ENCODE results near the gene CGNL1.

DNA sequence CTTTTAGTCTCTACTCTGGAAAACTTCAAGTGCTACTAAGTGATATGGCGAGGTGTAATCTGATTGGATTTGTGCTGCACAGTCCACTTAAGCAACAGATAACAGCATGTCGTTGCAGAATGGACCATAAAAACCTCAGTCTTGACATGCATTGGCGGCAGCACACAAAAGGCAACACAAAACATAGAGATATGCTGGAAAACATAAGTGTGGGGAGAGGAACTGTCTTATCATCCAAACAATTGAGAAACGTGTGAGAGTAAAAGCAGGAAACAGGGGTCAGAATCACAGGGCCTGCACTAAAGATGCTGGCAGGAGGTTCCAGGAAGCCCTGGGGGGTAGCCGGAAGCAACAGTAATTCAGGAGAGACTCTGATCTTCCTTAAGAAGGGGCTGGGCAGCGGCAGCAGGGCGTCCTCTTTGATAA lies 82.1 kb downstream of the CGNL1 start:
- TF ChIP-seq, protein P1, sequence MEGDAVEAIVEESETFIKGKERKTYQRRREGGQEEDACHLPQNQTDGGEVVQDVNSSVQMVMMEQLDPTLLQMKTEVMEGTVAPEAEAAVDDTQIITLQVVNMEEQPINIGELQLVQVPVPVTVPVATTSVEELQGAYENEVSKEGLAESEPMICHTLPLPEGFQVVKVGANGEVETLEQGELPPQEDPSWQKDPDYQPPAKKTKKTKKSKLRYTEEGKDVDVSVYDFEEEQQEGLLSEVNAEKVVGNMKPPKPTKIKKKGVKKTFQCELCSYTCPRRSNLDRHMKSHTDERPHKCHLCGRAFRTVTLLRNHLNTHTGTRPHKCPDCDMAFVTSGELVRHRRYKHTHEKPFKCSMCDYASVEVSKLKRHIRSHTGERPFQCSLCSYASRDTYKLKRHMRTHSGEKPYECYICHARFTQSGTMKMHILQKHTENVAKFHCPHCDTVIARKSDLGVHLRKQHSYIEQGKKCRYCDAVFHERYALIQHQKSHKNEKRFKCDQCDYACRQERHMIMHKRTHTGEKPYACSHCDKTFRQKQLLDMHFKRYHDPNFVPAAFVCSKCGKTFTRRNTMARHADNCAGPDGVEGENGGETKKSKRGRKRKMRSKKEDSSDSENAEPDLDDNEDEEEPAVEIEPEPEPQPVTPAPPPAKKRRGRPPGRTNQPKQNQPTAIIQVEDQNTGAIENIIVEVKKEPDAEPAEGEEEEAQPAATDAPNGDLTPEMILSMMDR (IDR thresholded peaks at IDR 0.05): no peak
- TF ChIP-seq POLR2A (IDR thresholded peaks at IDR 0.05): no peak

All from lower leg skin (tissue), 3 donors.